Endothelial cell of umbilical vein (primary cell): ENCODE data around the gene DPH6. TPM values are rescaled to one million over a fixed set of nuclear protein-coding genes. Genes with fewer than 3 reads are reported as not detected.

Source experiments
- BruUV-seq: library from RNA; stranded (reverse); fragments of 400-500 nt; replicated peaks from 2 replicates; lab custom pipeline; 2021; lab: Mats Ljungman, UMichigan
- CTCF ChIA-PET: fragments of 300-600, 350-600 bp; sonication (Branson Sonifier 250); formaldehyde crosslinking; loops from one replicate; lab custom pipeline; 2021; ENCODE audit warnings: antibody characterized with exemption, inconsistent platforms; lab: Charles Lee
- POLR2A ChIA-PET: fragments of 300-600, 350-600 bp; sonication (Branson Sonifier 250); formaldehyde crosslinking; loops from one replicate; lab custom pipeline; 2021; ENCODE audit warnings: antibody characterized with exemption, inconsistent platforms; lab: Charles Lee
- DNase-seq: peaks from one replicate; pipeline ENCODE4 v3.0.0-alpha.2; 2011; ENCODE audit warnings: low read depth, low spot score
- FAIRE-seq: peaks from 2 replicates; lab custom pipeline; 2011; peaks lifted over from hg19 to GRCh38; lab: Jason Lieb, UNC
- H2AFZ ChIP-seq: 2 replicates; pipeline ENCODE4 v1.6.0; 2012; ENCODE audit warnings: low read depth, low read length, control low read depth, inconsistent platforms
- H3K27ac ChIP-seq: 2 replicates; pipeline ENCODE4 v1.5.1; 2011; ENCODE audit warnings: low read depth, mild to moderate bottlenecking, control low read depth, low read length, moderate library complexity; ENCODE audit not compliant: insufficient read depth
- H3K27me3 ChIP-seq, 2 experiments: 2 replicates each; pipeline versions ENCODE4 v1.6.0 to v1.6.1; 2011; ENCODE audit warnings: low read length in 2 of 2, mixed read lengths in 1 of 2; ENCODE audit not compliant: control insufficient read depth in 2 of 2, insufficient read depth in 2 of 2
- H3K36me3 ChIP-seq, 2 experiments: 2 replicates in 1 of 2; 3 replicates in 1 of 2; pipeline ENCODE4 v1.5.1; 2011; ENCODE audit warnings: low read length in 2 of 2, mild to moderate bottlenecking in 1 of 2, moderate library complexity in 1 of 2; ENCODE audit not compliant: control insufficient read depth in 2 of 2, insufficient read depth in 2 of 2; ENCODE audit errors: extremely low read depth in 1 of 2
- H3K4me1 ChIP-seq: 3 replicates; pipeline ENCODE4 v1.5.1; 2011; ENCODE audit warnings: mild to moderate bottlenecking, low read length; ENCODE audit not compliant: control insufficient read depth, insufficient read depth; ENCODE audit errors: extremely low read depth
- H3K4me2 ChIP-seq: 2 replicates; pipeline ENCODE4 v1.6.1; 2011; ENCODE audit warnings: low read length, control low read depth, mixed read lengths; ENCODE audit not compliant: insufficient read depth
- H3K4me3 ChIP-seq, 3 experiments: fragments of 200-600 bp in 1 of 3; sonication (generic), shearing (Covaris generic) in 1 of 3; replicated peaks in 1 of 3; 2 replicates each; pipeline ENCODE4 v1.5.1; 2011 to 2016; ENCODE audit warnings: control low read depth in 3 of 3, low read length in 3 of 3, mild to moderate bottlenecking in 2 of 3, inconsistent platforms in 1 of 3, low read depth in 1 of 3, moderate library complexity in 1 of 3; ENCODE audit not compliant: insufficient read depth in 1 of 3
- H3K79me2 ChIP-seq: 2 replicates; pipeline ENCODE4 v1.6.0; 2012; ENCODE audit warnings: low read length, inconsistent platforms; ENCODE audit not compliant: control insufficient read depth, insufficient read depth
- H3K9ac ChIP-seq: replicated peaks from 2 replicates; pipeline ENCODE3; 2011; ENCODE audit warnings: low read length, control low read depth; ENCODE audit not compliant: insufficient read depth; ENCODE audit errors: extremely low read depth
- H3K9me1 ChIP-seq: replicated peaks from 3 replicates; pipeline ENCODE4 v1.6.0; 2011; ENCODE audit warnings: mild to moderate bottlenecking, low read length; ENCODE audit not compliant: control insufficient read depth, insufficient read depth; ENCODE audit errors: extremely low read depth
- H3K9me3 ChIP-seq: replicated peaks from 2 replicates; pipeline ENCODE4 v1.5.1; 2012; ENCODE audit warnings: low read length, inconsistent platforms; ENCODE audit not compliant: control insufficient read depth, insufficient read depth
- H4K20me1 ChIP-seq: replicated peaks from 2 replicates; pipeline ENCODE3; 2011; ENCODE audit warnings: mild to moderate bottlenecking, low read length; ENCODE audit not compliant: control insufficient read depth, insufficient read depth; ENCODE audit errors: extremely low read depth
- CTCF ChIP-seq, 2 donors: IDR thresholded peaks; 1 replicate in 1 of 2; 2 replicates in 1 of 2; pipeline ENCODE4 v1.5.1; 2011; ENCODE audit warnings: low read length in 2 of 2, mild to moderate bottlenecking in 2 of 2, moderate library complexity in 2 of 2, control low read depth in 1 of 2, inconsistent platforms in 1 of 2, low read depth in 1 of 2; ENCODE audit not compliant: insufficient read depth in 1 of 2; ENCODE audit errors: extremely low read depth in 1 of 2
- EZH2 ChIP-seq: IDR thresholded peaks from 2 replicates; pipeline ENCODE4 v1.6.1; 2012; ENCODE audit warnings: borderline replicate concordance, low read depth, mild to moderate bottlenecking, moderate library complexity, low read length, inconsistent platforms; ENCODE audit not compliant: severe bottlenecking
- FOS ChIP-seq: IDR thresholded peaks from 2 replicates; pipeline ENCODE4 v1.6.1; 2011; ENCODE audit warnings: mild to moderate bottlenecking, low read length, moderate library complexity, borderline replicate concordance; ENCODE audit not compliant: insufficient read depth
- GATA2 ChIP-seq: IDR thresholded peaks from 2 replicates; pipeline ENCODE4 v1.7.0; 2011; ENCODE audit warnings: low read depth, mild to moderate bottlenecking, moderate library complexity, mixed read lengths, low read length; ENCODE audit not compliant: insufficient read length, insufficient read depth
- JUN ChIP-seq: IDR thresholded peaks from 2 replicates; pipeline ENCODE4 v1.6.1; 2011; ENCODE audit warnings: borderline replicate concordance, low read depth; ENCODE audit not compliant: insufficient read length, insufficient read depth
- MAX ChIP-seq: IDR thresholded peaks from 2 replicates; pipeline ENCODE4 v1.6.1; 2011; ENCODE audit not compliant: insufficient read depth, insufficient read length
- MYC ChIP-seq: IDR thresholded peaks from one replicate; pipeline ENCODE4 v1.6.1; 2011; ENCODE audit warnings: mild to moderate bottlenecking, low read depth, low read length
- POLR2A ChIP-seq: IDR thresholded peaks from 2 replicates; pipeline ENCODE4 v1.6.1; 2012; ENCODE audit warnings: low read depth, mild to moderate bottlenecking, control low read depth, low read length
- POLR2AphosphoS5 ChIP-seq: IDR thresholded peaks from 2 replicates; pipeline ENCODE4 v1.6.1; 2012; ENCODE audit warnings: low read depth, mild to moderate bottlenecking, control low read depth, low read length, moderate library complexity; ENCODE audit not compliant: insufficient read depth
- dilution Hi-C: fragments of 300-500 bp; cut with MboI; formaldehyde crosslinking; loops from one replicate; pipeline ENCODE4 v1.15.0; 2019; ENCODE audit warnings: low sequenced_read_pairs; ENCODE audit not compliant: extremely low pct_ligation_motif_present
- intact Hi-C: fragments of 100-400 bp; cut with micrococcal nuclease; formaldehyde crosslinking; loops from one replicate; pipeline ENCODE4 v1.10.0; 2022
- polyA plus RNA-seq, 4 experiments: library from polyadenylated mRNA; depleted of rRNA in 3 of 4; stranded (reverse) in 3 of 4; unstranded in 1 of 4; fragments of >200 nt; gene quantifications; 2 replicates each; pipeline versions ENCODE4 v1.2.1 to v1.2.3, GENCODE V29; 2011 to 2012; ENCODE audit warnings: missing spikeins in 1 of 4
- total RNA-seq: library from RNA; stranded (reverse); gene quantifications from 2 replicates; pipeline ENCODE4 v1.2.3, GENCODE V29; 2021

The DPH6 gene
- total and polyA plus RNA-seq, 2 donors (not counting 3 experiments of a cell fraction or from before 2014, with no cell fraction given), result 4.6 to 10.1 TPM

DNA sequence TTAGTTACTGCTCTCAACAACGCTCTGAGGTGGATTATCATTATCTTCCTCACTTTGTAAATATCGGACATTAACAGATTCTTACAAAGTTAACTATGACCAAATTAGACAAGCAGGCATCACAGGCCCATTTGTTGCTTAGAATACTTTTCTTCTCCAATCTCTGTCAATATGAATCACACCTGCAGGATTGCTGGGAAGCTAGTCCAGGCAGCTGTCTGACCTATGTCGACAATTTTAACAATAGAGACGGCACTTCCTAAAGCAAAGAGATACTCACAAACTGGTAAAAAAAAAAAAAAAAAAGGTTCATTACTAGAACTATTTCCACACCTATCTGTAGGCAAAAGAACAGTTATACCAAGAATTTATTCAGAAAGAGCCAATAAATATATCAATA is 85.3 kb downstream of the DPH6 start:
- no peak overlapping the region for H3K27ac ChIP-seq
- no peaks in the 10 kb centered on the region for H3K36me3 ChIP-seq
- BruUV-seq, result no TSS peak
- H2AFZ ChIP-seq, result no peak overlapping the region
- H3K9me1 ChIP-seq, result no peaks in the 10 kb centered on the region
- peaks cover 11% of the 10 kb centered on the region for H3K4me1 ChIP-seq
- H3K79me2 ChIP-seq, result no peaks in the 10 kb centered on the region
- H3K4me2 ChIP-seq, result no peak overlapping the region
- H3K9me3 ChIP-seq, result no peaks in the 10 kb centered on the region
- dilution Hi-C loops, result no loop called here
- H3K4me3 ChIP-seq, result no peak overlapping the region
- POLR2A ChIA-PET, result no interaction called here
- CTCF ChIA-PET, result interaction anchor here (0.6 to 2.9 kb wide), 2 partner anchors 16 to 279 kb away, joined by 4 to 16 read pairs; no protein-coding TSS in a partner anchor
- H4K20me1 ChIP-seq, result no peaks in the 10 kb centered on the region
- no peak for TF ChIP-seq JUN
- TF ChIP-seq MAX, result no peak
- TF ChIP-seq POLR2AphosphoS5, result no peak
- TF ChIP-seq CTCF (IDR thresholded peaks at IDR 0.05; ENCODE audit: extremely low read depth in 1 of 2, insufficient read depth in 1 of 2, low read depth in 1 of 2, low read length in 2 of 2), result no peak
- no peak for TF ChIP-seq GATA2
- TF ChIP-seq FOS, result no peak
- no peak for TF ChIP-seq MYC
- TF ChIP-seq POLR2A, result no peak
- no peak for TF ChIP-seq EZH2
- FAIRE-seq, result no peak
- intact Hi-C loops, result no loop called here
- DNase-seq, result no peak
- no peak overlapping the region for H3K9ac ChIP-seq
- H3K27me3 ChIP-seq, result no peaks in the 10 kb centered on the region
